Measurements from ENCODE around the gene LAMC1.
"Not testable (repeated sequence)": the region's sequence is repeated elsewhere in the genome, so short reads cannot be mapped to it uniquely, and the experiment has no call there.

LAMC1 gene

GRCh38 chr1:183148599-183148998 lies 125.4 kb downstream of the LAMC1 start:
- DNase-seq (ENCODE audit: low read depth in 2 of 2), result no peak

- no peak for DNase-seq (ENCODE audit: low read depth in 2 of 2)
These were observed 126.1 kb downstream of the LAMC1 start for GRCh38 chr1:183149273-183149672.

- not testable (repeated sequence) for DNase-seq (ENCODE audit: low read depth in 2 of 2)
These were observed 126.8 kb downstream of the LAMC1 start for GRCh38 chr1:183150032-183150431.

GRCh38 chr1:183150445-183150844 lies 127.2 kb downstream of the LAMC1 start:
- DNase-seq (ENCODE audit: low read depth in 2 of 2), result no peak

- no peak for DNase-seq (ENCODE audit: low read depth in 2 of 2)
These were observed 129.0 kb downstream of the LAMC1 start for GRCh38 chr1:183152180-183152579.

- DNase-seq (ENCODE audit: low read depth in 2 of 2), result no peak
These were observed 132.7 kb downstream of the LAMC1 start for GRCh38 chr1:183155939-183156338.

- no peak for DNase-seq (ENCODE audit: low read depth in 2 of 2)
These were observed 136.7 kb downstream of the LAMC1 start for GRCh38 chr1:183159960-183160359.

GRCh38 chr1:183161391-183161790 lies 138.2 kb downstream of the LAMC1 start:
- DNase-seq (ENCODE audit: low read depth in 2 of 2), result no peak

- DNase-seq (ENCODE audit: low read depth in 2 of 2), result no peak
These were observed 140.1 kb downstream of the LAMC1 start for GRCh38 chr1:183163316-183163715.

- no peak for DNase-seq (ENCODE audit: low read depth in 2 of 2)
These were observed 141.1 kb downstream of the LAMC1 start for GRCh38 chr1:183164340-183164739.

GRCh38 chr1:183164963-183165362 lies 141.7 kb downstream of the LAMC1 start:
- DNase-seq (ENCODE audit: low read depth in 2 of 2), result no peak

GRCh38 chr1:183165456-183165855 lies 142.2 kb downstream of the LAMC1 start:
- DNase-seq (ENCODE audit: low read depth in 2 of 2), result no peak

GRCh38 chr1:183166454-183166853 lies 143.2 kb downstream of the LAMC1 start:
- DNase-seq (ENCODE audit: low read depth in 2 of 2), result no peak

- DNase-seq (ENCODE audit: low read depth in 2 of 2), result no peak
These were observed 144.5 kb downstream of the LAMC1 start for GRCh38 chr1:183167676-183168075.

GRCh38 chr1:183168308-183168707 lies 145.1 kb downstream of the LAMC1 start:
- no peak for DNase-seq (ENCODE audit: low read depth in 2 of 2)

- DNase-seq (ENCODE audit: low read depth in 2 of 2), result no peak
These were observed 150.6 kb downstream of the LAMC1 start for GRCh38 chr1:183173828-183174227.

- DNase-seq (ENCODE audit: low read depth in 2 of 2), result no peak
These were observed 152.4 kb downstream of the LAMC1 start for GRCh38 chr1:183175631-183176030.

GRCh38 chr1:183178545-183178944 lies 155.3 kb downstream of the LAMC1 start:
- DNase-seq (ENCODE audit: low read depth in 2 of 2), result no peak

GRCh38 chr1:183179033-183179432 lies 155.8 kb downstream of the LAMC1 start:
- no peak for DNase-seq (ENCODE audit: low read depth in 2 of 2)

- no peak for DNase-seq (ENCODE audit: low read depth in 2 of 2)
These were observed 157.0 kb downstream of the LAMC1 start for GRCh38 chr1:183180218-183180617.

- DNase-seq (ENCODE audit: low read depth in 2 of 2), result no peak
These were observed 157.4 kb downstream of the LAMC1 start for GRCh38 chr1:183180634-183181056.

- peak in 1 of 2 donors; percentile 32 for DNase-seq (ENCODE audit: low read depth in 2 of 2)
These were observed 162.8 kb downstream of the LAMC1 start, which contains the start of gene LAMC2 for GRCh38 chr1:183185941-183186490. Gene LAMC2 (plus strand): TSS chr1:183186264. CDS start chr1:183186353, 89 bp downstream.

- no peak for DNase-seq (ENCODE audit: low read depth in 2 of 2)
These were observed 163.6 kb downstream of the LAMC1 start for GRCh38 chr1:183186841-183187240.

- no peak for DNase-seq (ENCODE audit: low read depth in 2 of 2)
These were observed 165.0 kb downstream of the LAMC1 start for GRCh38 chr1:183188240-183188639.
